MM.1S (cell line): ENCODE data around the gene KIAA1671.
"Not testable (repeated sequence)": the region's sequence is repeated elsewhere in the genome, so short reads cannot be mapped to it uniquely, and the experiment has no call there.

Experiments used
- DNase-seq: peaks from one replicate; pipeline ENCODE4 v3.0.0-alpha.2; 2015
- H2AFZ ChIP-seq: fragments of 300-600 bp; sonication (generic); 2 replicates; pipeline ENCODE4 v1.6.0; 2016; ENCODE audit warnings: antibody characterized with exemption, low read length
- H3F3A ChIP-seq: fragments of 300-600 bp; sonication (generic); 2 replicates; pipeline ENCODE4 v1.6.1; 2016; ENCODE audit warnings: mild to moderate bottlenecking, antibody characterized with exemption, low read length, moderate library complexity, mixed read lengths; ENCODE audit not compliant: insufficient read depth
- H3K27ac ChIP-seq: fragments of 300-600 bp; sonication (generic); 2 replicates; pipeline ENCODE4 v1.5.1; 2016; ENCODE audit warnings: mild to moderate bottlenecking, low read length
- H3K27me3 ChIP-seq: fragments of 300-600 bp; sonication (generic); replicated peaks from 2 replicates; pipeline ENCODE4 v1.6.0; 2016; ENCODE audit warnings: low read length; ENCODE audit not compliant: insufficient read depth
- H3K36me3 ChIP-seq: fragments of 300-600 bp; sonication (generic); replicated peaks from 2 replicates; pipeline ENCODE4 v1.6.1; 2016; ENCODE audit warnings: mild to moderate bottlenecking, low read length, mixed read lengths; ENCODE audit not compliant: insufficient read depth
- H3K4me1 ChIP-seq: fragments of 300-600 bp; sonication (generic); 2 replicates; pipeline ENCODE4 v1.6.1; 2016; ENCODE audit warnings: low read length, mixed read lengths
- H3K4me2 ChIP-seq: fragments of 300-600 bp; sonication (generic); 2 replicates; pipeline ENCODE4 v1.6.0; 2016; ENCODE audit warnings: low read depth, low read length
- H3K4me3 ChIP-seq: fragments of 300-600 bp; sonication (generic); 2 replicates; pipeline ENCODE4 v1.5.1; 2016; ENCODE audit warnings: low read length, mixed read lengths
- H3K79me2 ChIP-seq: fragments of 300-600 bp; sonication (generic); 2 replicates; pipeline ENCODE4 v1.6.1; 2016; ENCODE audit warnings: mixed run types, low read length, mixed read lengths
- H3K9ac ChIP-seq: fragments of 300-600 bp; sonication (generic); 2 replicates; pipeline ENCODE4 v1.6.1; 2016; ENCODE audit warnings: low read length, mixed read lengths
- H3K9me2 ChIP-seq: fragments of 300-600 bp; sonication (generic); replicated peaks from 2 replicates; pipeline ENCODE4 v1.6.1; 2016; ENCODE audit warnings: mild to moderate bottlenecking, low read length, mixed read lengths; ENCODE audit not compliant: insufficient read depth
- H3K9me3 ChIP-seq: fragments of 300-600 bp; sonication (generic); replicated peaks from 2 replicates; pipeline ENCODE4 v1.6.1; 2016; ENCODE audit warnings: mild to moderate bottlenecking, low read length, mixed read lengths; ENCODE audit not compliant: insufficient read depth
- H4K20me1 ChIP-seq: fragments of 300-600 bp; sonication (generic); 2 replicates; pipeline ENCODE4 v1.6.1; 2016; ENCODE audit warnings: mild to moderate bottlenecking, low read length, moderate library complexity, mixed read lengths; ENCODE audit not compliant: insufficient read depth
- EZH2 ChIP-seq: fragments of 300-600 bp; sonication (generic); optimal IDR thresholded peaks from 2 replicates; pipeline ENCODE3; 2017; ENCODE audit warnings: low read depth, mild to moderate bottlenecking, antibody characterized with exemption, low read length, mixed read lengths
- EZH2phosphoT487 ChIP-seq: fragments of 300-600 bp; sonication (generic); IDR thresholded peaks from 2 replicates; pipeline ENCODE4 v1.6.1; 2018; ENCODE audit warnings: antibody characterized with exemption, low read length
- TF ChIP-seq, protein P1 (sequence below): fragments of 300-600 bp; sonication (generic); IDR thresholded peaks from 2 replicates; pipeline ENCODE4 v1.5.1; 2016; ENCODE audit warnings: antibody characterized with exemption, low read length, mixed read lengths

The KIAA1671 gene

GRCh38 chr22:25228822-25229221, 276.3 kb downstream of the KIAA1671 start:
- Histone ChIP-seq H3K36me3 (no peaks in the 10 kb centered on the region), H2AFZ (no peak overlapping the region), H3K27me3 (peaks cover 34% of the 10 kb centered on the region), H3K9me3 (no peaks in the 10 kb centered on the region), H4K20me1 (no peaks in the 10 kb centered on the region), H3K4me3 (no peak overlapping the region), H3K4me2 (no peak overlapping the region), H3K9ac (no peak overlapping the region), H3K4me1 (no peaks in the 10 kb centered on the region), H3K79me2 (no peaks in the 10 kb centered on the region), H3F3A (no peaks in the 10 kb centered on the region), H3K9me2 (no peaks in the 10 kb centered on the region), H3K27ac (no peak overlapping the region)
- TF ChIP-seq, protein P1, sequence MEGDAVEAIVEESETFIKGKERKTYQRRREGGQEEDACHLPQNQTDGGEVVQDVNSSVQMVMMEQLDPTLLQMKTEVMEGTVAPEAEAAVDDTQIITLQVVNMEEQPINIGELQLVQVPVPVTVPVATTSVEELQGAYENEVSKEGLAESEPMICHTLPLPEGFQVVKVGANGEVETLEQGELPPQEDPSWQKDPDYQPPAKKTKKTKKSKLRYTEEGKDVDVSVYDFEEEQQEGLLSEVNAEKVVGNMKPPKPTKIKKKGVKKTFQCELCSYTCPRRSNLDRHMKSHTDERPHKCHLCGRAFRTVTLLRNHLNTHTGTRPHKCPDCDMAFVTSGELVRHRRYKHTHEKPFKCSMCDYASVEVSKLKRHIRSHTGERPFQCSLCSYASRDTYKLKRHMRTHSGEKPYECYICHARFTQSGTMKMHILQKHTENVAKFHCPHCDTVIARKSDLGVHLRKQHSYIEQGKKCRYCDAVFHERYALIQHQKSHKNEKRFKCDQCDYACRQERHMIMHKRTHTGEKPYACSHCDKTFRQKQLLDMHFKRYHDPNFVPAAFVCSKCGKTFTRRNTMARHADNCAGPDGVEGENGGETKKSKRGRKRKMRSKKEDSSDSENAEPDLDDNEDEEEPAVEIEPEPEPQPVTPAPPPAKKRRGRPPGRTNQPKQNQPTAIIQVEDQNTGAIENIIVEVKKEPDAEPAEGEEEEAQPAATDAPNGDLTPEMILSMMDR, result no peak
- no peak for TF ChIP-seq EZH2phosphoT487
- TF ChIP-seq EZH2, result no peak
- no peak for DNase-seq

GRCh38 chr22:25230760-25231159, 278.2 kb downstream of the KIAA1671 start:
- H3K27ac ChIP-seq, H3F3A ChIP-seq, H3K36me3 ChIP-seq, H4K20me1 ChIP-seq, H3K79me2 ChIP-seq, DNase-seq, H3K4me2 ChIP-seq, H3K4me3 ChIP-seq, H3K9me3 ChIP-seq, H3K9ac ChIP-seq, H3K4me1 ChIP-seq, H3K9me2 ChIP-seq, H2AFZ ChIP-seq: not testable (repeated sequence)
- peaks cover 27% of the 10 kb centered on the region; the same call in 1 of the 2 replicates for H3K27me3 ChIP-seq

GRCh38 chr22:25232301-25232700, 279.8 kb downstream of the KIAA1671 start:
- Histone ChIP-seq H4K20me1 (no peaks in the 10 kb centered on the region), H3K9ac (no peak overlapping the region), H3K4me3 (no peak overlapping the region), H3K27ac (no peak overlapping the region), H3K79me2 (no peaks in the 10 kb centered on the region), H3K9me3 (no peaks in the 10 kb centered on the region), H3K9me2 (no peaks in the 10 kb centered on the region), H3F3A (no peaks in the 10 kb centered on the region), H3K36me3 (no peaks in the 10 kb centered on the region), H3K4me1 (peaks cover 4% of the 10 kb centered on the region; the same call in 1 of the 2 replicates), H3K4me2 (no peak overlapping the region), H2AFZ (no peak overlapping the region), H3K27me3 (peaks cover 30% of the 10 kb centered on the region)
- TF ChIP-seq EZH2 (no peak), EZH2phosphoT487 (no peak)
- TF ChIP-seq, protein P1, result no peak
- no peak for DNase-seq

GRCh38 chr22:25233706-25234105, 281.2 kb downstream of the KIAA1671 start:
- H3K79me2 ChIP-seq, H3K4me1 ChIP-seq, H2AFZ ChIP-seq, H3K9me2 ChIP-seq, H3K9ac ChIP-seq, H3F3A ChIP-seq, H4K20me1 ChIP-seq, H3K9me3 ChIP-seq, H3K36me3 ChIP-seq, DNase-seq, H3K27ac ChIP-seq, H3K4me3 ChIP-seq, H3K4me2 ChIP-seq: not testable (repeated sequence)
- H3K27me3 ChIP-seq, result peaks cover 29% of the 10 kb centered on the region
